ENCODE measurements around the gene ANKRD52. TPM values are rescaled to one million over a fixed set of nuclear protein-coding genes. Genes with fewer than 3 reads are reported as not detected.
A peak's percentile ranks its signal among the peaks of the same experiment; 100 is the strongest.

Gene ANKRD52
- total and polyA plus RNA-seq, 9 of the 15 experiments (the other 6 are each of a cell fraction or from before 2014, with no cell fraction given), result 0.52 to 46.8 (median 7.9) TPM

DNA sequence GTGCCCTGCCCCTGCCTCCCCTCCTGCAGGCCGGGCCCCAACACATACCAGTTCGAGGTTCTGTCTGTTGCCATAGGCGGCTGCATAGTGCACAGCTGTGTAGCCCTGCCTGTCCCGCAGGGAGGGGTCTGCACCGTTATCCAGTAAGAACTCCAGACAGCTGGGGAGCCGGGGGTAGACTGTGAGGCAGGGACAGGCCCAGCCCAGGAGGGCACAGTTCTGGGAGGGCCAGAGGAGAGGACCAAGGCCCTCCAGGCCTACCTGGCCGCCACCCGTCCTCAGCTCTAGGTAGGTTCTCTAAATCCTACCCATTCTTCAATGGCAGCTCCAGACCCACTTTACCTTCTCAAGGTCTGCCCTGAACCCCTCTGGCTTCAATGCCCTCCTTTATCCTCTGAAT, 9.5 kb downstream of the ANKRD52 start:
- Histone ChIP-seq H3K27ac (ENCODE audit: extremely low read depth, low read depth, low read length) (no peak overlapping the region), H3K9me1 (ENCODE audit: control insufficient read depth, insufficient read depth, low read length) (no peaks in the 10 kb centered on the region), H3K9ac (ENCODE audit: insufficient read depth in 1 of 2, low read depth in 2 of 2, low read length in 2 of 2) (peak overlapping the region in 1 of 2 experiments; percentile 35; a peak in 1 of 4 replicates), H3K4me1 (replicated peaks in 1 of 2; ENCODE audit: control insufficient read depth in 2 of 2, insufficient read depth in 2 of 2, low read length in 2 of 2) (peaks cover 9 to 19% of the 10 kb centered on the region in 2 experiments; a peak in 4 of 5 replicates), H3K9me3 (replicated peaks; ENCODE audit: control insufficient read depth, insufficient read depth, low read depth, low read length) (no peaks in the 10 kb centered on the region), H3K36me3 (ENCODE audit: control insufficient read depth, insufficient read depth, low read length) (peaks cover 82% of the 10 kb centered on the region; the same call in 2 of the 3 replicates), H3K4me2 (ENCODE audit: insufficient read depth, low read length) (no peak overlapping the region), H2AFZ (ENCODE audit: low read depth, low read length) (no peak overlapping the region), H3K79me2 (ENCODE audit: control insufficient read depth, insufficient read depth, low read length) (no peaks in the 10 kb centered on the region), H4K20me1 (replicated peaks; ENCODE audit: control insufficient read depth, insufficient read depth, low read length) (no peaks in the 10 kb centered on the region), H3K4me3 (no peak overlapping the region), H3K27me3 (ENCODE audit: control insufficient read depth in 2 of 2, insufficient read depth in 2 of 2, low read length in 2 of 2) (no peaks in the 10 kb centered on the region)
- TF ChIP-seq HDAC6 (IDR thresholded peaks at IDR 0.05; ENCODE audit: low read depth, low read length) (no peak), RBFOX2 (IDR thresholded peaks at IDR 0.05; ENCODE audit: low read depth, low read length) (0 out of 2 replicates have a peak, but pooled peaks have one; percentile 24)
- no TSS peak for BruUV-seq (replicated peaks)
- DNase-seq (ENCODE audit: extremely low read depth in 1 of 4, low spot score in 3 of 4) (no peak), ATAC-seq (no peak), FAIRE-seq (no peak)
- 88% methylated on average over 8 of the region's 8 CpGs for WGBS (ENCODE audit: insufficient coverage, low coverage, missing lambda C conversion rate)
- ChIA-PET POLR2A (interaction anchor here (0.6 to 1.7 kb wide), 4 partner anchors 9 to 86 kb away, joined by 3 to 12 read pairs (median 4); partner anchors contain the start of gene ANKRD52), CTCF (ENCODE audit: low intra/inter-chr PET ratio) (no interaction called here)
- intact Hi-C loops (cut with micrococcal nuclease), result no loop called here
- in situ Hi-C loops (cut with MboI), result no loop called here

DNA sequence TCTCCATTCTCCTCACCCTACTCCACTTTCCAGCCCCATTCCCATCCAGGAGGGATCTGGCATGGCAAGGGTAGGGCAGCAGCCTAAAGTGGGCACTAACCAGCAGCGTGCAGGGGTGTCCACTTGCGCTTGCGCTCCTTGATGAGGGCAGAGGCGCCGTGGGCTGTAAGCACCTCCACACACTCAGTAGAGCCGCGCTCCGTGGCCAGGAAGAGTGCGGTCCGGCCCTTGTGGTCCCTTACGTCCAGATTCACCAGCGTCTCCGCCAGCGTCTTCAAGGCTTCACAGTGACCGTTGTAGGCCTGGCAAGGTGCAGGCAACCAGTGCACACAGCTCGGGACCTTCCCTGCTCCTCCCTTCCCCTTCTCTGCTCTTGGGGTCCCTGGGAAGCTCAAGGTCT, 10.3 kb downstream of the ANKRD52 start:
- H2AFZ ChIP-seq (ENCODE audit: low read depth, low read length), result no peak overlapping the region
- in situ Hi-C loops (cut with MboI), result no loop called here
- no peak overlapping the region for H3K4me3 ChIP-seq
- ATAC-seq (no peak), FAIRE-seq (no peak), DNase-seq (ENCODE audit: extremely low read depth in 1 of 4, low spot score in 3 of 4) (no peak)
- H3K4me2 ChIP-seq (ENCODE audit: insufficient read depth, low read length), result no peak overlapping the region
- no peaks in the 10 kb centered on the region for H3K79me2 ChIP-seq (ENCODE audit: control insufficient read depth, insufficient read depth, low read length)
- TF ChIP-seq NCOA1 (IDR thresholded peaks at IDR 0.05; ENCODE audit: low read depth), result no peak
- no peak for TF ChIP-seq IFI16 (CRISPR knock-in tag; IDR thresholded peaks at IDR 0.05)
- no peak for TF ChIP-seq SUPT5H (IDR thresholded peaks at IDR 0.05)
- no peak for TF ChIP-seq TEAD1 (CRISPR knock-in tag; IDR thresholded peaks at IDR 0.05)
- no peak for TF ChIP-seq CBX3 (IDR thresholded peaks at IDR 0.05; ENCODE audit: borderline replicate concordance in 1 of 2, low read length in 2 of 2)
- TF ChIP-seq, protein P1, sequence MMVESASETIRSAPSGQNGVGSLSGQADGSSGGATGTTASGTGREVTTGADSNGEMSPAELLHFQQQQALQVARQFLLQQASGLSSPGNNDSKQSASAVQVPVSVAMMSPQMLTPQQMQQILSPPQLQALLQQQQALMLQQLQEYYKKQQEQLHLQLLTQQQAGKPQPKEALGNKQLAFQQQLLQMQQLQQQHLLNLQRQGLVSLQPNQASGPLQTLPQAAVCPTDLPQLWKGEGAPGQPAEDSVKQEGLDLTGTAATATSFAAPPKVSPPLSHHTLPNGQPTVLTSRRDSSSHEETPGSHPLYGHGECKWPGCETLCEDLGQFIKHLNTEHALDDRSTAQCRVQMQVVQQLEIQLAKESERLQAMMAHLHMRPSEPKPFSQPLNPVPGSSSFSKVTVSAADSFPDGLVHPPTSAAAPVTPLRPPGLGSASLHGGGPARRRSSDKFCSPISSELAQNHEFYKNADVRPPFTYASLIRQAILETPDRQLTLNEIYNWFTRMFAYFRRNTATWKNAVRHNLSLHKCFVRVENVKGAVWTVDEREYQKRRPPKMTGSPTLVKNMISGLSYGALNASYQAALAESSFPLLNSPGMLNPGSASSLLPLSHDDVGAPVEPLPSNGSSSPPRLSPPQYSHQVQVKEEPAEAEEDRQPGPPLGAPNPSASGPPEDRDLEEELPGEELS (CRISPR knock-in tag; IDR thresholded peaks at IDR 0.05; ENCODE audit: borderline replicate concordance), result no peak
- TF ChIP-seq NRF1 (conservative IDR thresholded peaks at IDR 0.05 in 1 of 2, IDR thresholded peaks at IDR 0.05 in 1 of 2), result no peak
- TF ChIP-seq DACH1 (IDR thresholded peaks at IDR 0.05; ENCODE audit: partially characterized antibody), result no peak
- 0 out of 2 replicates have a peak, but pooled peaks have one; percentile 22 for TF ChIP-seq POLR2G (IDR thresholded peaks at IDR 0.05; ENCODE audit: low read depth, low read length)
- peak; percentile 46 for TF ChIP-seq RBFOX2 (IDR thresholded peaks at IDR 0.05; ENCODE audit: low read depth, low read length)
- no peak for TF ChIP-seq CHCHD3 (CRISPR knock-in tag; IDR thresholded peaks at IDR 0.05)
- no peak for TF ChIP-seq LCOR (CRISPR knock-in tag; IDR thresholded peaks at IDR 0.05)
- no peak for TF ChIP-seq TRIM24 (IDR thresholded peaks at IDR 0.05)
- ChIA-PET POLR2A (interaction anchor here (0.5 to 1.5 kb wide), 3 partner anchors 12 to 115 kb away, joined by 3 to 12 read pairs (median 3); partner anchors contain the start of gene RNF41), CTCF (ENCODE audit: low intra/inter-chr PET ratio) (no interaction called here)
- no peaks in the 10 kb centered on the region for H3K27me3 ChIP-seq (ENCODE audit: control insufficient read depth in 2 of 2, insufficient read depth in 2 of 2, low read length in 2 of 2)
- H3K36me3 ChIP-seq (ENCODE audit: control insufficient read depth, insufficient read depth, low read length), result peaks cover 82% of the 10 kb centered on the region; the same call in 2 of the 3 replicates
- 96% methylated on average over 13 of the region's 16 CpGs for WGBS (ENCODE audit: insufficient coverage, low coverage, missing lambda C conversion rate)
- intact Hi-C loops (cut with micrococcal nuclease), result no loop called here
- H3K9ac ChIP-seq (ENCODE audit: insufficient read depth in 1 of 2, low read depth in 2 of 2, low read length in 2 of 2), result peak overlapping the region in 1 of 2 experiments; percentile 52; a peak in 2 of 4 replicates
- no peaks in the 10 kb centered on the region for H3K9me1 ChIP-seq (ENCODE audit: control insufficient read depth, insufficient read depth, low read length)
- no peak overlapping the region for H3K27ac ChIP-seq (ENCODE audit: extremely low read depth, low read depth, low read length)
- peaks cover 17 to 26% of the 10 kb centered on the region in 2 experiments for H3K4me1 ChIP-seq (replicated peaks in 1 of 2; ENCODE audit: control insufficient read depth in 2 of 2, insufficient read depth in 2 of 2, low read length in 2 of 2)
- H3K9me3 ChIP-seq (replicated peaks; ENCODE audit: control insufficient read depth, insufficient read depth, low read depth, low read length), result no peaks in the 10 kb centered on the region
- H4K20me1 ChIP-seq (replicated peaks; ENCODE audit: control insufficient read depth, insufficient read depth, low read length), result no peaks in the 10 kb centered on the region
- BruUV-seq (replicated peaks), result no TSS peak

Measured in K562 (cell line).